Measurements from ENCODE around the gene IGF1R. TPM values are rescaled to one million over a fixed set of nuclear protein-coding genes. Genes with fewer than 3 reads are reported as not detected.

IGF1R gene
- total and polyA plus RNA-seq, 12 donors, result 8.6 to 138 (median 66.0) TPM

DNA sequence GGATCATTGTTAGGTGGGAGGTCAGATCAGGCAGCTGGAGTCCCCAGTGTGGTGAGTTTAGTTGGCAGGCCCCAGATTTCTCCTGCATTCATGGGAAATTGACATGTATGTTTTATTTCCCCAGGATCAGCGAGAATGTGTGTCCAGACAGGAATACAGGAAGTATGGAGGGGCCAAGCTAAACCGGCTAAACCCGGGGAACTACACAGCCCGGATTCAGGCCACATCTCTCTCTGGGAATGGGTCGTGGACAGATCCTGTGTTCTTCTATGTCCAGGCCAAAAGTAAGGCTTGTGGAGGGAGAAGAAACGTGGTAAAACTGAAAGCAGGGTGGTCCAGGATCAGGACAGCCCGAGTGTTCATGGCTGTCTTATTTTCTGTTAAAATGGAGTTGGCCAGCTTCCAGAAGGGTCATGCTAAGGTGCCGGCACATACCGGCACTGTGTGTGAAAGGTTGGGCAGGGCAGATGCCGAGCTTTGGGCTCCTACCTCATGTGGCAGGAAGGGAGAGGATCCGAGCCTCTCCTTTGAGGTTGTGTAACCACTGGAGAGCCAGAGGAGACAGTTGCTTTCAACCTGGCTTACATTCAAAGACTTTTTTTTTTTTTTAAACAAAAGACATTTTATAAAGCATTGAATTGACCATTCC lies 276.2 kb downstream of the IGF1R start:
- 53 to 69% (median 66%) methylated on average over 11 of the region's 11 CpGs for WGBS, 4 donors
- intact Hi-C loops (cut with DNase I), result no loop called here

DNA sequence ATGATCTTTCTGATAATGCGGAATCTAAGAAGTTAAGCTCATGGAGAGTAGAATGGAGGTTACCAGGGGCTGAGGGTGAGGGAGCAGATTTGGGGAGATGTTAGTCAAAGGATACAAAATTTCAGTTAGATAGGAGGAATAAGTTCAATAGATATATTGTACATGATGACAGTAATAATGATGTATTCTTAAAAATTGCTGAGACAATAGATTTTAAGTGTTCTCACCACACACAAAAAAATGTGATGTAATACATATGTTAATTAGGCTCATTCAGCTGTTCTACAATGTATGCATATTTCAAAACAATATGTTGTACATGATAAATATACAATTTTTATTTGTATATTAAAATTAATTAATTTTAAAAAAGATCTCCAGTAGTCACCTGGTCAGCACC lies 277.9 kb downstream of the IGF1R start:
- no peak overlapping the region for H3K4me3 ChIP-seq
- no peaks in the 10 kb centered on the region for H3K27me3 ChIP-seq
- intact Hi-C loops (cut with DNase I), result no loop called here
- H3K27ac ChIP-seq, result peak overlapping the region in 1 of 5 donors; percentile 9
- H3K4me1 ChIP-seq (replicated peaks in 1 of 2), result peaks cover 5 to 38% of the 10 kb centered on the region in 2 donors
- H3K9me3 ChIP-seq (replicated peaks in 1 of 3), result no peaks in the 10 kb centered on the region
- no peak for TF ChIP-seq POLR2A (IDR thresholded peaks at IDR 0.05)
- TF ChIP-seq, protein P1, sequence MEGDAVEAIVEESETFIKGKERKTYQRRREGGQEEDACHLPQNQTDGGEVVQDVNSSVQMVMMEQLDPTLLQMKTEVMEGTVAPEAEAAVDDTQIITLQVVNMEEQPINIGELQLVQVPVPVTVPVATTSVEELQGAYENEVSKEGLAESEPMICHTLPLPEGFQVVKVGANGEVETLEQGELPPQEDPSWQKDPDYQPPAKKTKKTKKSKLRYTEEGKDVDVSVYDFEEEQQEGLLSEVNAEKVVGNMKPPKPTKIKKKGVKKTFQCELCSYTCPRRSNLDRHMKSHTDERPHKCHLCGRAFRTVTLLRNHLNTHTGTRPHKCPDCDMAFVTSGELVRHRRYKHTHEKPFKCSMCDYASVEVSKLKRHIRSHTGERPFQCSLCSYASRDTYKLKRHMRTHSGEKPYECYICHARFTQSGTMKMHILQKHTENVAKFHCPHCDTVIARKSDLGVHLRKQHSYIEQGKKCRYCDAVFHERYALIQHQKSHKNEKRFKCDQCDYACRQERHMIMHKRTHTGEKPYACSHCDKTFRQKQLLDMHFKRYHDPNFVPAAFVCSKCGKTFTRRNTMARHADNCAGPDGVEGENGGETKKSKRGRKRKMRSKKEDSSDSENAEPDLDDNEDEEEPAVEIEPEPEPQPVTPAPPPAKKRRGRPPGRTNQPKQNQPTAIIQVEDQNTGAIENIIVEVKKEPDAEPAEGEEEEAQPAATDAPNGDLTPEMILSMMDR (IDR thresholded peaks at IDR 0.05), result no peak
- peaks cover 0 to 44% of the 10 kb centered on the region in 2 donors for H3K36me3 ChIP-seq (replicated peaks in 1 of 2)
- WGBS, 4 donors, result 94 to 99% (median 96%) methylated on average over 1 of the region's 1 CpG
- DNase-seq, result no peak

More for the DNA sequence above, 276.2 kb downstream of the IGF1R start:
- Histone ChIP-seq H3K4me3 (no peak overlapping the region), H3K27ac (peak overlapping the region in 3 of 5 donors; percentile 7 to 74 (median 31)), H3K4me1 (replicated peaks in 1 of 2) (peaks cover 5 to 47% of the 10 kb centered on the region in 2 donors), H3K27me3 (no peaks in the 10 kb centered on the region), H3K9me3 (replicated peaks in 1 of 3) (no peaks in the 10 kb centered on the region), H3K36me3 (replicated peaks in 1 of 2) (peaks cover 0 to 29% of the 10 kb centered on the region in 2 donors)
- DNase-seq, result peak in 2 of 7 donors; percentile 37 to 40
- TF ChIP-seq, protein P1 (IDR thresholded peaks at IDR 0.05), result no peak
- no peak for TF ChIP-seq POLR2A (IDR thresholded peaks at IDR 0.05)

DNA sequence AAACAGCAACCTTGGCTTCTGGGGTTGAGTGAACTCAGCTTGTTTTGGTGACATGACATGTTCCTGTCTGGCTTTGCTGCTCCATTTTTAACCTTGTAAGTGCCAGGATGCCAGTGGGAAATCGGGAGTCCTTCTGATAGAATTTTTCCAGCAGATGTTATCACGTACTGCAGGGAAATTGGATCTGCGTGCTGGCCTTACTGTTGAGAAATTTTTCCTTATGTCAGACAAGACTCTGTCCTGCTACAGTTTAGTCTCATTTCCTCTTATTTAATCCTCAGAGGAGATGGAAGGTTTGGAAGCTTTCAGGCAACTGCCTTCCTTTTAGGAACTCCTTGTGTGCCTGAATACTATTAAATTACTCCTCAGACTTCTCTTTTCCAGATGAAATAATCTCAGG lies 278.7 kb downstream of the IGF1R start:
- no peaks in the 10 kb centered on the region for H3K27me3 ChIP-seq
- TF ChIP-seq POLR2A (IDR thresholded peaks at IDR 0.05), result no peak
- TF ChIP-seq, protein P1 (IDR thresholded peaks at IDR 0.05), result no peak
- intact Hi-C loops (cut with DNase I), result no loop called here
- peak overlapping the region in 2 of 5 donors; percentile 9 to 24 for H3K27ac ChIP-seq
- DNase-seq, result no peak
- no peaks in the 10 kb centered on the region for H3K9me3 ChIP-seq (replicated peaks in 1 of 3)
- H3K4me1 ChIP-seq (replicated peaks in 1 of 2), result peaks cover 5 to 38% of the 10 kb centered on the region in 2 donors
- H3K36me3 ChIP-seq (replicated peaks in 1 of 2), result peaks cover 0 to 49% of the 10 kb centered on the region in 2 donors
- WGBS, 4 donors, result 44 to 55% (median 54%) methylated on average over 3 of the region's 3 CpGs
- no peak overlapping the region for H3K4me3 ChIP-seq

DNA sequence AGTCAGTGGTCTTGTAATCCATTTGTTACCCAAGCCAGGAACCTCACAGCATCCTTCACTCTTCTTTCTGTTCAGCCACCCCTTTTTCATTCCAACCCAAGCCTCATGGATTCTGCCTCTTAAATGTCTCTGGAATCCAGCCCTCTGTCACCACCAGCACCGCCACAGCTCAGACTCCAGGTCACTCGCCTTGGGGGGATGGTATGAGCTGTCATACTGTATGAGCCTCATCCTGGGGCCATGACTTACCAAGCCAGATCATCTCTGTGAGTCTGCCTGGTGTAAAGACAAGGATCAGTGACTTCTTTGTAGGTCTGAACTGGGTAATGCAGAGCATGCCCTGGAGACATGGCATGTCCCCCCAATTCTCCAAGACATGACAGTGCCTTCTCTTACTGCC lies 279.7 kb downstream of the IGF1R start:
- H3K27me3 ChIP-seq, result no peaks in the 10 kb centered on the region
- WGBS, 4 donors, result 89 to 100% (median 94%) methylated on average over 2 of the region's 2 CpGs
- H3K36me3 ChIP-seq (replicated peaks in 1 of 2), result peaks cover 0 to 45% of the 10 kb centered on the region in 2 donors
- no peaks in the 10 kb centered on the region for H3K9me3 ChIP-seq (replicated peaks in 1 of 3)
- DNase-seq, result no peak
- peaks cover 2 to 30% of the 10 kb centered on the region in 2 donors for H3K4me1 ChIP-seq (replicated peaks in 1 of 2)
- TF ChIP-seq POLR2A (IDR thresholded peaks at IDR 0.05), result no peak
- TF ChIP-seq, protein P1 (IDR thresholded peaks at IDR 0.05), result no peak
- H3K4me3 ChIP-seq, result no peak overlapping the region
- peak overlapping the region in 2 of 5 donors; percentile 9 to 17 for H3K27ac ChIP-seq
- intact Hi-C loops (cut with DNase I), result no loop called here

All from adrenal gland (tissue), 12 donors.